Gastrocnemius medialis (tissue), 4 donors: ENCODE data around the gene ALDH6A1. TPM values are rescaled to one million over a fixed set of nuclear protein-coding genes. Genes with fewer than 3 reads are reported as not detected.

Experiments
- ATAC-seq, 2 donors: fragments of 150-250 bp; one replicate each; pipeline ENCODE4 v1.9.1; 2016
- DNase-seq, 2 donors: peaks; one replicate each; pipeline ENCODE4 v3.0.0-alpha.2; 2019
- H3K27ac ChIP-seq, 4 donors: fragments of 200-600 bp; sonication (generic); 1 replicate in 1 of 4; 2 replicates in 3 of 4; pipeline ENCODE4 v1.5.1; 2016 to 2018; ENCODE audit warnings: mild to moderate bottlenecking in 2 of 4, moderate library complexity in 1 of 4
- H3K27me3 ChIP-seq, 3 donors: fragments of 200-600 bp; sonication (generic) in 2 of 3; 1 replicate in 1 of 3; 2 replicates in 2 of 3; pipeline versions ENCODE4 v1.5.1 to v1.6.0; 2016 to 2019; ENCODE audit warnings: mild to moderate bottlenecking in 1 of 3, moderate library complexity in 1 of 3
- H3K36me3 ChIP-seq, 2 donors: fragments of 200-600 bp; sonication (generic) in 1 of 2; one replicate each; pipeline ENCODE4 v1.5.1; 2017 to 2018
- H3K4me1 ChIP-seq, 2 donors: fragments of 200-600 bp; sonication (generic) in 1 of 2; one replicate each; pipeline ENCODE4 v1.5.1; 2016 to 2017; ENCODE audit warnings: mild to moderate bottlenecking in 2 of 2
- H3K4me3 ChIP-seq, 4 donors: fragments of 200-600 bp; sonication (generic) in 3 of 4; 1 replicate in 1 of 4; 2 replicates in 3 of 4; pipeline ENCODE4 v1.5.1; 2016 to 2019; ENCODE audit warnings: mild to moderate bottlenecking in 2 of 4
- H3K9me3 ChIP-seq, 3 donors: fragments of 200-600 bp; sonication (generic) in 2 of 3; 1 replicate in 1 of 3; 2 replicates in 2 of 3; pipeline ENCODE4 v1.5.1; 2016 to 2019
- CTCF ChIP-seq, 5 experiments: fragments of 450-650 bp in 3 of 5; fragments of 200-600 bp in 2 of 5; sonication (generic) in 2 of 5; IDR thresholded peaks in 4 of 5; conservative IDR thresholded peaks in 1 of 5; 1 replicate in 4 of 5; 2 replicates in 1 of 5; pipeline ENCODE4 v1.5.1; 2016 to 2019; ENCODE audit warnings: antibody characterized with exemption in 5 of 5, mild to moderate bottlenecking in 3 of 5, moderate library complexity in 3 of 5
- POLR2A ChIP-seq, 2 donors: fragments of 450-650 bp; IDR thresholded peaks; one replicate each; pipeline ENCODE4 v1.6.1; 2017; ENCODE audit warnings: antibody characterized with exemption in 2 of 2, mild to moderate bottlenecking in 2 of 2, moderate library complexity in 2 of 2
- in situ Hi-C, 4 donors: fragments of 200-750 bp; cut with MboI; loops; one replicate each; pipeline versions ENCODE4 v1.15.0 to v1.8.0; 2017; ENCODE audit warnings: low sequenced_read_pairs in 4 of 4
- intact Hi-C: fragments of 100-400 bp; cut with DNase I; formaldehyde crosslinking; loops from one replicate; pipeline ENCODE4 v1.15.1; 2023; ENCODE audit warnings: low total_unique reads
- total RNA-seq, 4 donors: library from RNA; depleted of rRNA; stranded (reverse); fragments of >200 nt; gene quantifications; one replicate each; pipeline versions ENCODE4 v1.1.0 to v1.2.3, GENCODE V29; 2016

ALDH6A1 gene
- total RNA-seq, 4 donors from 2014 or later = 5.9 to 26.3 (median 20.3) TPM

GRCh38 chr14:74045522-74045921 lies 38.7 kb downstream of the ALDH6A1 start:
- DNase-seq (no peak), ATAC-seq (no peak)
- H3K36me3 ChIP-seq = no peaks in the 10 kb centered on the region
- in situ Hi-C loops (no loop called here), intact Hi-C loops (no loop called here)
- H3K4me1 ChIP-seq = no peaks in the 10 kb centered on the region
- H3K27me3 ChIP-seq = no peaks in the 10 kb centered on the region
- no peak overlapping the region for H3K27ac ChIP-seq
- H3K4me3 ChIP-seq = no peak overlapping the region
- no peaks in the 10 kb centered on the region for H3K9me3 ChIP-seq
- TF ChIP-seq POLR2A (IDR thresholded peaks at IDR 0.05) (no peak), CTCF (IDR thresholded peaks at IDR 0.05 in 4 of 5, conservative IDR thresholded peaks at IDR 0.05 in 1 of 5) (no peak)

- ATAC-seq (no peak), DNase-seq (no peak)
- H3K9me3 ChIP-seq = no peaks in the 10 kb centered on the region
- no peak overlapping the region for H3K4me3 ChIP-seq
- no peaks in the 10 kb centered on the region for H3K36me3 ChIP-seq
- H3K27ac ChIP-seq = no peak overlapping the region
- intact Hi-C loops = no loop called here
- H3K4me1 ChIP-seq = no peaks in the 10 kb centered on the region
- H3K27me3 ChIP-seq = no peaks in the 10 kb centered on the region
- TF ChIP-seq CTCF (IDR thresholded peaks at IDR 0.05 in 4 of 5, conservative IDR thresholded peaks at IDR 0.05 in 1 of 5) = no peak
- no peak for TF ChIP-seq POLR2A (IDR thresholded peaks at IDR 0.05)
- in situ Hi-C loops = no loop called here
These were observed 42.0 kb downstream of the ALDH6A1 start for GRCh38 chr14:74042296-74042695.

DNA sequence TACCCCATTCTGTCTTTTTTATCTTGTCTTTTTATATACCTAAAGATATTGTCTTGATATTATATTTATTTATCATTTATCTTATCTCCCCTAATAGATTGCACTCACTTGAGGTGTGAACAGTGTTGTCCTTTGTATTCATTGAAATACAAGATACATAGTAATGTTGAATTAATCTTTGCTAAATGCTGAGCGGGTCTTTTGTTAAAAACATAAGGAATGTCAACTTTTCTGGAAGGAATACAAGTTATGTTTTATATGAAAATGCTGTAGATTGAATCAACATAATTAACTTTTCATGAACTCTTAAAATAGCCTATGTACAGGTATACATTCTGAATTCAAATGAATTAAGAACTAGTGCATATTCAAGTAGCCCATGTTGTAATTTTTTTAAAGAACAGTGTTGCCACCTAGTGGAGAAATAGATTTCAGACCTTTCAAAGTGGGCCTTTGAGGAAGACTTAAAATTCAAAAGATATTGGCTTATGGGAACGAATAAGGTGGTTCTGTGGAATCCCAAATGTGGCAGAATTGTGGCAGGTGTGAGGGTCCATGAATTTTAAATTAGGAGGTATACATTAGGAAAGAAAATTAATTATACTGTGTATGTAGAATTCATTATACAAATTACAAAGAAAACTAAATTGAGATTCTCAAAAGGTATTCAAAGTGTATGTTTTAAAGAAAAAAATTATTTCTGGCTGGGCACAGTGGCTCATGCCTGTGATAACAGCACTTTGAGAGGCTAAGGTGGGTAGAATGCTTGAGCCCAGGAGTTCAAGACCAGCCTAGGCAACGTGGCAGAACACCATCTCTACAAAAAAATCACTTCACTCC lies 46.0 kb downstream of the ALDH6A1 start:
- Histone ChIP-seq H3K4me3 (no peak overlapping the region), H3K4me1 (no peaks in the 10 kb centered on the region), H3K27me3 (no peaks in the 10 kb centered on the region), H3K9me3 (no peaks in the 10 kb centered on the region), H3K27ac (no peak overlapping the region), H3K36me3 (no peaks in the 10 kb centered on the region)
- TF ChIP-seq POLR2A (IDR thresholded peaks at IDR 0.05) (no peak), CTCF (IDR thresholded peaks at IDR 0.05 in 4 of 5, conservative IDR thresholded peaks at IDR 0.05 in 1 of 5) (peak; percentile 29 to 69 (median 54))
- no peak for DNase-seq
- intact Hi-C loops = loop anchor here (1.0 to 5.0 kb wide), 2 partner anchors 19 to 86 kb away; partner anchors contain the start of genes BBOF1, COQ6, ENTPD5 and FAM161B
- in situ Hi-C loops = no loop called here
- ATAC-seq = peak; percentile 39 to 61

GRCh38 chr14:74035556-74035955 lies 48.7 kb downstream of the ALDH6A1 start:
- in situ Hi-C loops = no loop called here
- TF ChIP-seq POLR2A (IDR thresholded peaks at IDR 0.05) (no peak), CTCF (IDR thresholded peaks at IDR 0.05 in 4 of 5, conservative IDR thresholded peaks at IDR 0.05 in 1 of 5) (no peak)

More at GRCh38 chr14:74035556-74035955, 48.7 kb downstream of the ALDH6A1 start:
- H3K4me1 ChIP-seq = no peaks in the 10 kb centered on the region
- no peak overlapping the region for H3K4me3 ChIP-seq
- H3K36me3 ChIP-seq = no peaks in the 10 kb centered on the region
- no peak overlapping the region for H3K27ac ChIP-seq
- no peaks in the 10 kb centered on the region for H3K27me3 ChIP-seq
- no peaks in the 10 kb centered on the region for H3K9me3 ChIP-seq
- intact Hi-C loops = loop anchor here (5.0 kb wide), 1 partner anchor 83 kb away; the partner anchor contains the start of genes COQ6 and FAM161B
- ATAC-seq (no peak), DNase-seq (no peak)
